GM12801 (cell line): ENCODE measurements around the gene GAPDH.

ENCODE experiments used
- TF ChIP-seq, protein P1 (sequence below): IDR thresholded peaks from one replicate; pipeline ENCODE4 v1.5.1; 2011; ENCODE audit warnings: control low read depth; ENCODE audit not compliant: insufficient read length; ENCODE audit errors: extremely low read depth

The GAPDH gene

DNA sequence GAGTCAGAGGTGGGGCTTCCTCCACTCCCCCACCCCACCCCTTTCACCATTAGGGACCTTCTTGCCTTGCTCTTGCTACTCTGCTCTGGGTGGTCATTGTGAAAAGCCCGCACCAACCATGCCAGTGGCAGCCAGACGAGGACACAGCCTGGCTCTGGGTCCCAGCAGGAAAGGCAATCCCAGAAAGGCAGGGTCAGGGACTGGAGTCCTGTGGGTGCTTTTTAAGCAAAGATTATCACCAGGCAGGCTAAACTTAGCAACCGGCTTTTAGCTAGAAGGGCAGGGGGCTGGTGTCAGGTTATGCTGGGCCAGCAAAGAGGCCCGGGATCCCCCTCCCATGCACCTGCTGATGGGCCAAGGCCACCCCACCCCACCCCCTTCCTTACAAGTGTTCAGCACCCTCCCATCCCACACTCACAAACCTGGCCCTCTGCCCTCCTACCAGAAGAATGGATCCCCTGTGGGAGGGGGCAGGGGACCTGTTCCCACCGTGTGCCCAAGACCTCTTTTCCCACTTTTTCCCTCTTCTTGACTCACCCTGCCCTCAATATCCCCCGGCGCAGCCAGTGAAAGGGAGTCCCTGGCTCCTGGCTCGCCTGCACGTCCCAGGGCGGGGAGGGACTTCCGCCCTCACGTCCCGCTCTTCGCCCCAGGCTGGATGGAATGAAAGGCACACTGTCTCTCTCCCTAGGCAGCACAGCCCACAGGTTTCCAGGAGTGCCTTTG lies 1.2 kb upstream of the GAPDH start:
- TF ChIP-seq, protein P1, sequence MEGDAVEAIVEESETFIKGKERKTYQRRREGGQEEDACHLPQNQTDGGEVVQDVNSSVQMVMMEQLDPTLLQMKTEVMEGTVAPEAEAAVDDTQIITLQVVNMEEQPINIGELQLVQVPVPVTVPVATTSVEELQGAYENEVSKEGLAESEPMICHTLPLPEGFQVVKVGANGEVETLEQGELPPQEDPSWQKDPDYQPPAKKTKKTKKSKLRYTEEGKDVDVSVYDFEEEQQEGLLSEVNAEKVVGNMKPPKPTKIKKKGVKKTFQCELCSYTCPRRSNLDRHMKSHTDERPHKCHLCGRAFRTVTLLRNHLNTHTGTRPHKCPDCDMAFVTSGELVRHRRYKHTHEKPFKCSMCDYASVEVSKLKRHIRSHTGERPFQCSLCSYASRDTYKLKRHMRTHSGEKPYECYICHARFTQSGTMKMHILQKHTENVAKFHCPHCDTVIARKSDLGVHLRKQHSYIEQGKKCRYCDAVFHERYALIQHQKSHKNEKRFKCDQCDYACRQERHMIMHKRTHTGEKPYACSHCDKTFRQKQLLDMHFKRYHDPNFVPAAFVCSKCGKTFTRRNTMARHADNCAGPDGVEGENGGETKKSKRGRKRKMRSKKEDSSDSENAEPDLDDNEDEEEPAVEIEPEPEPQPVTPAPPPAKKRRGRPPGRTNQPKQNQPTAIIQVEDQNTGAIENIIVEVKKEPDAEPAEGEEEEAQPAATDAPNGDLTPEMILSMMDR: no peak

GRCh38 chr12:6533653-6533922 lies 729 bp upstream of the GAPDH start:
- TF ChIP-seq, protein P1: no peak

- TF ChIP-seq, protein P1: no peak
These were observed 303 bp downstream of the GAPDH start for GRCh38 chr12:6534695-6534944.

- TF ChIP-seq, protein P1: no peak
These were observed 804 bp downstream of the GAPDH start for GRCh38 chr12:6534945-6535696.

- TF ChIP-seq, protein P1: no peak
These were observed 1.3 kb downstream of the GAPDH start for GRCh38 chr12:6535697-6535946.

DNA sequence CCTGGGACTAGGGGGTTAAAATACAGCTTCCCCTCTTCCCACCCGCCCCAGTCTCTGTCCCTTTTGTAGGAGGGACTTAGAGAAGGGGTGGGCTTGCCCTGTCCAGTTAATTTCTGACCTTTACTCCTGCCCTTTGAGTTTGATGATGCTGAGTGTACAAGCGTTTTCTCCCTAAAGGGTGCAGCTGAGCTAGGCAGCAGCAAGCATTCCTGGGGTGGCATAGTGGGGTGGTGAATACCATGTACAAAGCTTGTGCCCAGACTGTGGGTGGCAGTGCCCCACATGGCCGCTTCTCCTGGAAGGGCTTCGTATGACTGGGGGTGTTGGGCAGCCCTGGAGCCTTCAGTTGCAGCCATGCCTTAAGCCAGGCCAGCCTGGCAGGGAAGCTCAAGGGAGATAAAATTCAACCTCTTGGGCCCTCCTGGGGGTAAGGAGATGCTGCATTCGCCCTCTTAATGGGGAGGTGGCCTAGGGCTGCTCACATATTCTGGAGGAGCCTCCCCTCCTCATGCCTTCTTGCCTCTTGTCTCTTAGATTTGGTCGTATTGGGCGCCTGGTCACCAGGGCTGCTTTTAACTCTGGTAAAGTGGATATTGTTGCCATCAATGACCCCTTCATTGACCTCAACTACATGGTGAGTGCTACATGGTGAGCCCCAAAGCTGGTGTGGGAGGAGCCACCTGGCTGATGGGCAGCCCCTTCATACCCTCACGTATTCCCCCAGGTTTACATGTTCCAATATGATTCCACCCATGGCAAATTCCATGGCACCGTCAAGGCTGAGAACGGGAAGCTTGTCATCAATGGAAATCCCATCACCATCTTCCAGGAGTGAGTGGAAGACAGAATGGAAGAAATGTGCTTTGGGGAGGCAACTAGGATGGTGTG lies 1.9 kb downstream of the GAPDH start:
- TF ChIP-seq, protein P1: no peak

- TF ChIP-seq, protein P1: no peak
These were observed 2.7 kb downstream of the GAPDH start for GRCh38 chr12:6536894-6537579.
